Measurements from ENCODE around the gene UST.

- TF ChIP-seq CTCF (IDR thresholded peaks at IDR 0.05) (no peak), EZH2 (IDR thresholded peaks at IDR 0.05) (no peak)
Observed at GRCh38 chr6:148968771-148969602, 222.2 kb downstream of the UST start.
